Caco-2 (cell line): ENCODE measurements around the gene TOR1AIP2. TPM values are rescaled to one million over a fixed set of nuclear protein-coding genes. Genes with fewer than 3 reads are reported as not detected.

ENCODE experiments used
- BruUV-seq: library from RNA; stranded (reverse); fragments of 400-500 nt; replicated peaks from 2 replicates; lab custom pipeline; 2021; lab: Mats Ljungman, UMichigan
- CTCF ChIA-PET: fragments of 300-600 bp; sonication (Branson Sonifier 250); formaldehyde crosslinking; loops from one replicate; lab custom pipeline; 2022; ENCODE audit warnings: antibody characterized with exemption; lab: Charles Lee
- POLR2A ChIA-PET: fragments of 300-600 bp; sonication (Branson Sonifier 250); formaldehyde crosslinking; loops from one replicate; lab custom pipeline; 2022; ENCODE audit warnings: antibody characterized with exemption; lab: Charles Lee
- DNase-seq, 2 experiments: peaks; one replicate each; pipeline versions ENCODE4 v3.0.0 to v3.0.0-alpha.2; 2020 to 2022
- H3K27me3 ChIP-seq: replicated peaks from 2 replicates; pipeline ENCODE4 v1.6.0; 2011; ENCODE audit warnings: low read length; ENCODE audit not compliant: control insufficient read depth, insufficient read depth
- H3K36me3 ChIP-seq: 2 replicates; pipeline ENCODE4 v1.5.1; 2011; ENCODE audit warnings: low read length; ENCODE audit not compliant: control insufficient read depth, insufficient read depth
- H3K4me1 ChIP-seq: fragments of 250-450 bp; sonication (Bioruptor Pico); 2 replicates; pipeline ENCODE4 v1.5.1; 2020; ENCODE audit warnings: mild to moderate bottlenecking
- H3K4me3 ChIP-seq: 2 replicates; pipeline ENCODE4 v1.5.1; 2011; ENCODE audit warnings: low read depth, mild to moderate bottlenecking, control low read depth, low read length
- H3K9me3 ChIP-seq: fragments of 250-450 bp; sonication (Bioruptor Pico); 2 replicates; pipeline ENCODE4 v1.5.1; 2020; ENCODE audit warnings: mild to moderate bottlenecking, moderate library complexity
- H3K27ac Mint-ChIP-seq: one replicate; pipeline ENCODE4 v1.8.0; 2022; ENCODE audit warnings: mixed read lengths; ENCODE audit not compliant: unreplicated experiment
- H3K27me3 Mint-ChIP-seq: one replicate; pipeline ENCODE4 v1.8.0; 2022; ENCODE audit warnings: mixed read lengths; ENCODE audit not compliant: insufficient read depth, unreplicated experiment
- H3K36me3 Mint-ChIP-seq: one replicate; pipeline ENCODE4 v1.8.0; 2022; ENCODE audit warnings: mild to moderate bottlenecking, mixed read lengths; ENCODE audit not compliant: insufficient read depth, unreplicated experiment
- H3K4me1 Mint-ChIP-seq: one replicate; pipeline ENCODE4 v1.8.0; 2022; ENCODE audit warnings: low read depth, mixed read lengths; ENCODE audit not compliant: unreplicated experiment
- H3K4me3 Mint-ChIP-seq: one replicate; pipeline ENCODE4 v1.8.0; 2022; ENCODE audit warnings: mild to moderate bottlenecking, moderate library complexity, mixed read lengths; ENCODE audit not compliant: unreplicated experiment
- H3K9me3 Mint-ChIP-seq: one replicate; pipeline ENCODE4 v1.8.0; 2022; ENCODE audit warnings: mixed read lengths; ENCODE audit not compliant: unreplicated experiment
- intact Hi-C: fragments of 100-400 bp; cut with micrococcal nuclease; formaldehyde crosslinking; loops from one replicate; pipeline ENCODE4 v1.10.0; 2022; ENCODE audit not compliant: unreplicated experiment
- total RNA-seq: library from RNA; stranded (reverse); gene quantifications from 2 replicates; pipeline ENCODE4 v1.2.3, GENCODE V29; 2022
- TF ChIP-seq, protein P1 (sequence below), 2 experiments: fragments of 200-600 bp in 1 of 2; IDR thresholded peaks; 1 replicate in 1 of 2; 2 replicates in 1 of 2; pipeline versions ENCODE4 v1.5.1 to v1.8.0; 2011 to 2022; ENCODE audit warnings: antibody characterized with exemption in 1 of 2, control low read depth in 1 of 2, inconsistent platforms in 1 of 2, low read depth in 1 of 2, low read length in 1 of 2, mild to moderate bottlenecking in 1 of 2, moderate library complexity in 1 of 2; ENCODE audit not compliant: insufficient read depth in 1 of 2, severe bottlenecking in 1 of 2, unreplicated experiment in 1 of 2

Gene TOR1AIP2
- total RNA-seq, 1 experiment from 2014 or later: 92.8 TPM

DNA sequence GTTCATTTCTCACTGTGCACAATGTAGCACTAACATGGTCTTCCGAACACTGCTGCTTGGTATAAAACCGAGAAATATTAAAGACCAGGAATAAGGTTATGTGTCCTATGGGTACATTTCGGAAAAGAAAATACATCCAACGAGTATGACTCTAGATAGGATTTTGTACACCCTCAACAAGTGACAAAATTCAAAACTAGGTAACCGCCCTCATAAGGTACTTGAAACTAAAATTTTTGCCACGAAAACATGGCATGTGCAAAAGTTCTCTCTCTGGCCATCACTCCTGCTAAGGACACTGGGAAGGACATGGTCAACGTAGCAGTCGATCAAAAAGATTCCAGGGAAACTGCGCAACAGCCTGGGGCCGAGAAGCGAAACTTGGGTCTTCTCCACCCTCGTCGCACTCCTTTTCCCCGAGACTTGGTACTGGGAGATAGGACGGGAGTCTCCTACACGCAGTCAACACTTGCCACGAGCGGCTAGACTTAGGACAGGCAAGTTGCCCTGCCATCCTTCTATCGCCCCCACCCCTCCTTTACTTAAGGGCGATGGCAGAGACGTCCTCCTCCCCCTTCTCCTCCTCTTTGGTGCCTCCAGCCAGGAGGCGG, 4.1 kb upstream of the TOR1AIP2 start:
- peaks cover 27% of the 10 kb centered on the region for H3K36me3 Mint-ChIP-seq
- Histone ChIP-seq H3K36me3 (peaks cover 2% of the 10 kb centered on the region; the same call in 1 of the 2 replicates), H3K4me1 (peaks cover 10% of the 10 kb centered on the region), H3K4me3 (peak overlapping the region; percentile 65), H3K27me3 (no peaks in the 10 kb centered on the region), H3K9me3 (no peaks in the 10 kb centered on the region)
- intact Hi-C loops: loop anchor here (1.0 kb wide), 3 partner anchors 43 to 73 kb away; partner anchors contain the start of gene CEP350
- H3K4me1 Mint-ChIP-seq: peaks cover 19% of the 10 kb centered on the region
- H3K4me3 Mint-ChIP-seq: peak overlapping the region; percentile 95
- TF ChIP-seq, protein P1, sequence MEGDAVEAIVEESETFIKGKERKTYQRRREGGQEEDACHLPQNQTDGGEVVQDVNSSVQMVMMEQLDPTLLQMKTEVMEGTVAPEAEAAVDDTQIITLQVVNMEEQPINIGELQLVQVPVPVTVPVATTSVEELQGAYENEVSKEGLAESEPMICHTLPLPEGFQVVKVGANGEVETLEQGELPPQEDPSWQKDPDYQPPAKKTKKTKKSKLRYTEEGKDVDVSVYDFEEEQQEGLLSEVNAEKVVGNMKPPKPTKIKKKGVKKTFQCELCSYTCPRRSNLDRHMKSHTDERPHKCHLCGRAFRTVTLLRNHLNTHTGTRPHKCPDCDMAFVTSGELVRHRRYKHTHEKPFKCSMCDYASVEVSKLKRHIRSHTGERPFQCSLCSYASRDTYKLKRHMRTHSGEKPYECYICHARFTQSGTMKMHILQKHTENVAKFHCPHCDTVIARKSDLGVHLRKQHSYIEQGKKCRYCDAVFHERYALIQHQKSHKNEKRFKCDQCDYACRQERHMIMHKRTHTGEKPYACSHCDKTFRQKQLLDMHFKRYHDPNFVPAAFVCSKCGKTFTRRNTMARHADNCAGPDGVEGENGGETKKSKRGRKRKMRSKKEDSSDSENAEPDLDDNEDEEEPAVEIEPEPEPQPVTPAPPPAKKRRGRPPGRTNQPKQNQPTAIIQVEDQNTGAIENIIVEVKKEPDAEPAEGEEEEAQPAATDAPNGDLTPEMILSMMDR (IDR thresholded peaks at IDR 0.05; ENCODE audit: insufficient read depth in 1 of 2, low read depth in 1 of 2, low read length in 1 of 2, severe bottlenecking in 1 of 2, unreplicated experiment in 1 of 2): no peak
- BruUV-seq: TSS peak; percentile 25
- H3K27me3 Mint-ChIP-seq: no peaks in the 10 kb centered on the region
- H3K27ac Mint-ChIP-seq: peak overlapping the region; percentile 100
- peak in 1 of 2 experiments; percentile 90 for DNase-seq
- no peaks in the 10 kb centered on the region for H3K9me3 Mint-ChIP-seq
- CTCF ChIA-PET: interaction anchor here (0.6 to 2.5 kb wide), 6 partner anchors 14 to 297 kb away, joined by 3 to 12 read pairs (median 4); no protein-coding TSS in a partner anchor
- POLR2A ChIA-PET: interaction anchor here (1.0 kb wide), 1 partner anchor 67 kb away, joined by 4 read pairs; no protein-coding TSS in a partner anchor

DNA sequence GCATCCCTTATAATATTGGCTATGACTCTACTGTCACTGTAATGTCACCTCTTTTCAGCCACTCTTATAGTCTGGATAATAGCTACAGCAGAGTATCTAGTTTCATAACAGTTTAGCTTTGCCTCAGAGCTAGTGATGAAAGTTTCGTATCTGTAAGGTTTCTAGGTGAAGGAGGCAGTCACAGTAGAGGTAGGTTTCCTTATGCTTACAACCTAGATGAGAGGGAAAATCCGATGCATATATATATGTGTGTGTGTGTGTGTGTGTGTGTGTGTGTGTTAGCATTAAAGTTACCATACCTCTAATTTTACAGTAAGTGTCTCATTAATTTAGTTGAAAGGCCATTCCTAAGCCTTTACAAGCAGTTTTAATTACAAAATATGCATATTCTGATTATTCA, 2.2 kb upstream of the TOR1AIP2 start:
- DNase-seq: no peak
- Histone ChIP-seq H3K4me3 (no peak overlapping the region), H3K27me3 (no peaks in the 10 kb centered on the region), H3K9me3 (no peaks in the 10 kb centered on the region), H3K4me1 (peaks cover 23% of the 10 kb centered on the region), H3K36me3 (no peaks in the 10 kb centered on the region; the same call in 1 of the 2 replicates)
- TF ChIP-seq, protein P1 (IDR thresholded peaks at IDR 0.05; ENCODE audit: insufficient read depth in 1 of 2, low read depth in 1 of 2, low read length in 1 of 2, severe bottlenecking in 1 of 2, unreplicated experiment in 1 of 2): no peak
- ChIA-PET CTCF (no interaction called here), POLR2A (no interaction called here)
- H3K27ac Mint-ChIP-seq: no peak overlapping the region
- no peak overlapping the region for H3K4me3 Mint-ChIP-seq
- peaks cover 40% of the 10 kb centered on the region for H3K36me3 Mint-ChIP-seq
- intact Hi-C loops: no loop called here
- no TSS peak for BruUV-seq
- no peaks in the 10 kb centered on the region for H3K9me3 Mint-ChIP-seq
- peaks cover 18% of the 10 kb centered on the region for H3K4me1 Mint-ChIP-seq
- no peaks in the 10 kb centered on the region for H3K27me3 Mint-ChIP-seq

DNA sequence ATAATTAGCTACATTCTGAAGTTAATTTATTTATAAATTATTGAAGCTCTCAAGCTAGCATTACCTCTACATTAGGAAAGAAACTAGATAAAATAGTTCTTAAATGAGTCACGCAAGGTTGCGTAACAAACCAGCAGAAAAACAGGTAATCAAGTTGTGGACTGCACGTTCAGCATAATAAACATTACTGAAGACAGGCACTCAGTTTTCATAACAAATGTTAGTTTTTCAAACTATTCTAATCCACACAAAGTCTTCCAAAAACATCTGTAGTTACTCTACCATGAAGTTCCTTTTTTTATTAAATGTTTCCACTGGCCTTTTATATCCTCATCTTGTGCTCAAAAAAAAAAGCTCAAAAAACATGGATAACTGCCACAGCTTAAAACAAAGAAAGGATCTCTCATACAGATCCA, 1.3 kb downstream of the TOR1AIP2 start:
- no TSS peak for BruUV-seq
- ChIA-PET CTCF (no interaction called here), POLR2A (interaction anchor here (0.6 kb wide), 1 partner anchor 1610 kb away, joined by 4 read pairs; no protein-coding TSS in a partner anchor)
- intact Hi-C loops: loop anchor here (1.0 kb wide), 1 partner anchor 54 kb away; no protein-coding TSS in a partner anchor
- peak overlapping the region; percentile 74 for H3K27ac Mint-ChIP-seq
- no peaks in the 10 kb centered on the region for H3K9me3 ChIP-seq
- TF ChIP-seq, protein P1 (IDR thresholded peaks at IDR 0.05; ENCODE audit: insufficient read depth in 1 of 2, low read depth in 1 of 2, low read length in 1 of 2, severe bottlenecking in 1 of 2, unreplicated experiment in 1 of 2): no peak
- no peaks in the 10 kb centered on the region for H3K27me3 ChIP-seq
- H3K4me1 Mint-ChIP-seq: peaks cover 19% of the 10 kb centered on the region
- peak overlapping the region; percentile 74 for H3K4me3 ChIP-seq
- no peaks in the 10 kb centered on the region for H3K9me3 Mint-ChIP-seq
- peaks cover 45% of the 10 kb centered on the region for H3K4me1 ChIP-seq
- peak in 1 of 2 experiments; percentile 68 for DNase-seq
- H3K4me3 Mint-ChIP-seq: peak overlapping the region; percentile 84
- peaks cover 2% of the 10 kb centered on the region for H3K36me3 ChIP-seq
- H3K36me3 Mint-ChIP-seq: peaks cover 38% of the 10 kb centered on the region
- H3K27me3 Mint-ChIP-seq: no peaks in the 10 kb centered on the region
